ENCODE results near the gene SZT2. TPM values are rescaled to one million over a fixed set of nuclear protein-coding genes. Genes with fewer than 3 reads are reported as not detected.

Gene SZT2
- total RNA-seq, 2 donors from 2014 or later, result 34.8 to 50.5 TPM

- DNase-seq, result no peak
- H3K27me3 ChIP-seq, result no peaks in the 10 kb centered on the region
- intact Hi-C loops (cut with DNase I), result no loop called here
- no peak for TF ChIP-seq CTCF (IDR thresholded peaks at IDR 0.05)
- no peaks in the 10 kb centered on the region for H3K36me3 ChIP-seq
- no peaks in the 10 kb centered on the region for H3K9me3 ChIP-seq
- no peak overlapping the region for H3K27ac ChIP-seq
- no peak overlapping the region for H3K9ac ChIP-seq (ENCODE audit: low read depth in 2 of 2, low read length in 2 of 2)
- no peaks in the 10 kb centered on the region for H3K4me1 ChIP-seq
- no peak overlapping the region for H3K4me3 ChIP-seq
Measured at GRCh38 chr1:43460988-43461693, 71.4 kb downstream of the SZT2 start.

- Histone ChIP-seq H3K9me3 (no peaks in the 10 kb centered on the region), H3K4me1 (no peaks in the 10 kb centered on the region), H3K27me3 (no peaks in the 10 kb centered on the region), H3K9ac (ENCODE audit: low read depth in 2 of 2, low read length in 2 of 2) (no peak overlapping the region), H3K4me3 (no peak overlapping the region), H3K27ac (no peak overlapping the region), H3K36me3 (no peaks in the 10 kb centered on the region)
- intact Hi-C loops (cut with DNase I), result no loop called here
- no peak for TF ChIP-seq CTCF (IDR thresholded peaks at IDR 0.05)
- DNase-seq, result no peak
Measured at GRCh38 chr1:43463479-43463878, 73.8 kb downstream of the SZT2 start.

- no peak overlapping the region for H3K27ac ChIP-seq
Measured at GRCh38 chr1:43464681-43465504, 75.2 kb downstream of the SZT2 start.

GRCh38 chr1:43465505-43466067 is 75.9 kb downstream of the SZT2 start:
- Histone ChIP-seq H3K9ac (ENCODE audit: low read depth in 2 of 2, low read length in 2 of 2) (no peak overlapping the region), H3K4me3 (no peak overlapping the region), H3K27me3 (no peaks in the 10 kb centered on the region), H3K4me1 (no peaks in the 10 kb centered on the region), H3K27ac (no peak overlapping the region), H3K36me3 (no peaks in the 10 kb centered on the region), H3K9me3 (no peaks in the 10 kb centered on the region)
- intact Hi-C loops (cut with DNase I), result no loop called here
- DNase-seq, result no peak
- TF ChIP-seq CTCF (IDR thresholded peaks at IDR 0.05), result no peak

More at GRCh38 chr1:43464681-43465504, 75.2 kb downstream of the SZT2 start:
- TF ChIP-seq CTCF (IDR thresholded peaks at IDR 0.05), result no peak
- intact Hi-C loops (cut with DNase I), result no loop called here
- no peak for DNase-seq
- Histone ChIP-seq H3K4me1 (no peaks in the 10 kb centered on the region), H3K9me3 (no peaks in the 10 kb centered on the region), H3K36me3 (no peaks in the 10 kb centered on the region), H3K9ac (ENCODE audit: low read depth in 2 of 2, low read length in 2 of 2) (no peak overlapping the region), H3K27me3 (no peaks in the 10 kb centered on the region), H3K4me3 (no peak overlapping the region)

GRCh38 chr1:43466403-43466802 is 76.7 kb downstream of the SZT2 start:
- H3K27me3 ChIP-seq, result no peaks in the 10 kb centered on the region
- intact Hi-C loops (cut with DNase I), result no loop called here
- H3K27ac ChIP-seq, result no peak overlapping the region
- no peaks in the 10 kb centered on the region for H3K36me3 ChIP-seq
- no peak overlapping the region for H3K4me3 ChIP-seq
- no peak overlapping the region for H3K9ac ChIP-seq (ENCODE audit: low read depth in 2 of 2, low read length in 2 of 2)
- TF ChIP-seq CTCF (IDR thresholded peaks at IDR 0.05), result no peak
- DNase-seq, result no peak
- H3K9me3 ChIP-seq, result no peaks in the 10 kb centered on the region
- no peaks in the 10 kb centered on the region for H3K4me1 ChIP-seq

Measured in colonic mucosa (tissue), 4 donors.